K562 (cell line): ENCODE measurements around the gene TOR1AIP1. TPM values are rescaled to one million over a fixed set of nuclear protein-coding genes. Genes with fewer than 3 reads are reported as not detected.

Experiments
- BHLHE40 ChIP-seq: IDR thresholded peaks from 2 replicates; pipeline ENCODE4 v1.6.1; 2011; ENCODE audit warnings: low read length, improper control_type of control experiment
- CBX3 ChIP-seq, 2 experiments: IDR thresholded peaks; 1 replicate in 1 of 2; 2 replicates in 1 of 2; pipeline ENCODE4 v1.6.1; 2012; ENCODE audit warnings: inconsistent platforms in 2 of 2, low read length in 2 of 2, borderline replicate concordance in 1 of 2, control low read depth in 1 of 2
- DNMT1 ChIP-seq: fragments of 450-650 bp; IDR thresholded peaks from 2 replicates; pipeline ENCODE4 v1.6.1; 2016; ENCODE audit warnings: antibody characterized with exemption, mild to moderate bottlenecking
- HBP1 ChIP-seq: fragments of 450-650 bp; formaldehyde crosslinking; IDR thresholded peaks from 2 replicates; pipeline ENCODE4 v1.4.0; 2022; ENCODE audit warnings: missing genetic modification characterization
- KLF1 ChIP-seq: fragments of 450-650 bp; IDR thresholded peaks from 2 replicates; pipeline ENCODE4 v1.6.1; 2016; ENCODE audit warnings: missing genetic modification characterization, missing compliant biosample characterization
- KLF16 ChIP-seq: IDR thresholded peaks from 2 replicates; pipeline ENCODE4 v1.6.1; 2016; ENCODE audit warnings: antibody characterized with exemption
- PHF21A ChIP-seq: fragments of 450-650 bp; IDR thresholded peaks from 2 replicates; pipeline ENCODE4 v1.6.1; 2017; ENCODE audit warnings: low read depth, borderline replicate concordance
- POLR2H ChIP-seq: IDR thresholded peaks from 2 replicates; pipeline ENCODE4 v1.6.1; 2016; ENCODE audit warnings: missing genetic modification characterization, low read depth, mild to moderate bottlenecking, control low read depth, missing compliant biosample characterization, moderate library complexity
- PURB ChIP-seq: sonication (generic); formaldehyde crosslinking; IDR thresholded peaks from 2 replicates; pipeline ENCODE4 v1.9.0; 2021; ENCODE audit warnings: low read depth, mild to moderate bottlenecking, missing genetic modification reagents
- RERE ChIP-seq: sonication (generic); formaldehyde crosslinking; IDR thresholded peaks from 2 replicates; pipeline ENCODE4 v1.8.0; 2023; ENCODE audit warnings: missing genetic modification reagents, mild to moderate bottlenecking, borderline replicate concordance
- RFX5 ChIP-seq: IDR thresholded peaks from 2 replicates; pipeline ENCODE4 v1.6.1; 2011; ENCODE audit warnings: low read depth, mild to moderate bottlenecking, improper control_type of control experiment, low read length
- RUNX1 ChIP-seq: sonication (generic); IDR thresholded peaks from 2 replicates; pipeline ENCODE4 v1.6.1; 2016; ENCODE audit warnings: antibody characterized with exemption, low read depth
- TBL1XR1 ChIP-seq, 2 experiments: IDR thresholded peaks; 2 replicates each; pipeline ENCODE4 v1.6.1; 2012; ENCODE audit warnings: improper control_type of control experiment in 2 of 2, low read length in 2 of 2, mild to moderate bottlenecking in 1 of 2
- TSHZ1 ChIP-seq: fragments of 250-450 bp; sonication (Bioruptor Pico); IDR thresholded peaks from 2 replicates; pipeline ENCODE4 v1.4.0; 2020; ENCODE audit warnings: mild to moderate bottlenecking, moderate library complexity
- ZNF253 ChIP-seq: fragments of 250-450 bp; sonication (Bioruptor Pico); conservative IDR thresholded peaks from 2 replicates; pipeline ENCODE4 v1.6.1; 2021; ENCODE audit warnings: mild to moderate bottlenecking
- ZNF699 ChIP-seq: fragments of 250-450 bp; sonication (Bioruptor Pico); IDR thresholded peaks from 2 replicates; pipeline ENCODE4 v1.8.0; 2021; ENCODE audit warnings: mild to moderate bottlenecking, moderate library complexity; ENCODE audit not compliant: insufficient replicate concordance
- polyA plus RNA-seq, 8 experiments: library from polyadenylated mRNA; depleted of rRNA in 4 of 8; stranded (reverse) in 5 of 8; unstranded in 3 of 8; fragments of >200 nt; fragmentation: Nextera tagmentation in 2 of 8; fragmentation: Illumina TruSeq in 1 of 8; extraction: Ambion mirVana in 2 of 8; extraction: Trizol in 1 of 8; gene quantifications; 2 replicates each; pipeline versions ENCODE4 v1.2.1 to v1.2.3, GENCODE V29; 2011 to 2014; ENCODE audit warnings: inconsistent platforms in 1 of 8, missing spikeins in 1 of 8
- total RNA-seq, 7 experiments: library from RNA; depleted of rRNA in 6 of 7; stranded (reverse); fragments of >200 nt in 6 of 7; fragmentation: Illumina TruSeq in 2 of 7; extraction: Trizol in 2 of 7; gene quantifications; 2 replicates each; pipeline versions ENCODE4 v1.2.1 to v1.2.3, GENCODE V29; 2011 to 2021; ENCODE audit warnings: low replicate concordance in 1 of 7

The TOR1AIP1 gene
- total and polyA plus RNA-seq, 9 of the 15 experiments (the other 6 are each of a cell fraction or from before 2014, with no cell fraction given) = 18.1 to 46.9 (median 35.5) TPM

- TF ChIP-seq TBL1XR1 (IDR thresholded peaks at IDR 0.05; ENCODE audit: low read length in 2 of 2) (peak in 1 of 2 experiments; percentile 92; a peak in 2 of 4 replicates), CBX3 (IDR thresholded peaks at IDR 0.05; ENCODE audit: borderline replicate concordance in 1 of 2, low read length in 2 of 2) (peak in 1 of 2 experiments; percentile 97; a peak in 2 of 3 replicates), POLR2H (tag) (peak; percentile 86), BHLHE40 (peak; percentile 59; the same call in 1 of the 2 replicates), HBP1 (CRISPR knock-in tag) (peak; percentile 53; the same call in 1 of the 2 replicates), ZNF253 (no peak), RFX5 (no peak), TSHZ1 (CRISPR knock-in tag) (peak; percentile 72; the same call in 1 of the 2 replicates), PHF21A (no peak), RUNX1 (no peak), PURB (CRISPR knock-in tag) (no peak), KLF16 (no peak; the same call in 1 of the 2 replicates), DNMT1 (0 out of 2 replicates have a peak, but pooled peaks have one; percentile 90), RERE (CRISPR knock-in tag) (no peak; the same call in 1 of the 2 replicates), KLF1 (tag) (peak; percentile 65), ZNF699 (CRISPR knock-in tag) (no peak)
Observed at GRCh38 chr1:179882253-179883039, at the start of gene TOR1AIP1 (continued).
